Uterus (tissue), 4 donors: ENCODE results near the gene NUFIP1. TPM values are rescaled to one million over a fixed set of nuclear protein-coding genes. Genes with fewer than 3 reads are reported as not detected.

Experiments used
- DNase-seq, 2 donors: peaks; one replicate each; pipeline ENCODE4 v3.0.0-alpha.2; 2019 to 2020
- H3K27ac ChIP-seq, 2 donors: fragments of 200-600 bp; sonication (generic); 1 replicate in 1 of 2; 2 replicates in 1 of 2; pipeline ENCODE4 v1.5.1; 2016 to 2018
- H3K27me3 ChIP-seq, 2 donors: fragments of 200-600 bp; sonication (generic); one replicate each; pipeline ENCODE4 v1.5.1; 2018 to 2019; ENCODE audit warnings: control low read depth in 1 of 2
- H3K36me3 ChIP-seq, 2 donors: fragments of 200-600 bp; sonication (generic); one replicate each; pipeline ENCODE4 v1.5.1; 2019; ENCODE audit warnings: control low read depth in 1 of 2
- H3K4me1 ChIP-seq, 2 donors: fragments of 200-600 bp; sonication (generic); one replicate each; pipeline ENCODE4 v1.5.1; 2018 to 2019; ENCODE audit warnings: control low read depth in 1 of 2
- H3K4me3 ChIP-seq, 2 donors: fragments of 200-600 bp; sonication (generic); 1 replicate in 1 of 2; 2 replicates in 1 of 2; pipeline ENCODE4 v1.5.1; 2018 to 2019; ENCODE audit warnings: mild to moderate bottlenecking in 1 of 2
- H3K9me3 ChIP-seq, 2 donors: fragments of 200-600 bp; sonication (generic); one replicate each; pipeline ENCODE4 v1.5.1; 2019; ENCODE audit warnings: control low read depth in 1 of 2
- CTCF ChIP-seq, 4 experiments: fragments of 200-600 bp in 2 of 4; fragments of 450-650 bp in 2 of 4; sonication (generic) in 2 of 4; IDR thresholded peaks; one replicate each; pipeline ENCODE4 v1.5.1; 2016 to 2019; ENCODE audit warnings: antibody characterized with exemption in 4 of 4, mild to moderate bottlenecking in 2 of 4, moderate library complexity in 1 of 4
- POLR2A ChIP-seq, 2 donors: fragments of 450-650 bp; IDR thresholded peaks; one replicate each; pipeline ENCODE4 v1.6.1; 2016; ENCODE audit warnings: antibody characterized with exemption in 2 of 2, mild to moderate bottlenecking in 1 of 2, moderate library complexity in 1 of 2
- intact Hi-C: fragments of 100-400 bp; cut with DNase I; formaldehyde crosslinking; loops from one replicate; pipeline ENCODE4 v1.15.1; 2023; ENCODE audit warnings: low total_unique reads
- total RNA-seq, 4 donors: library from RNA; depleted of rRNA in 3 of 4; stranded (reverse); fragments of >200 nt in 3 of 4; gene quantifications; one replicate each; pipeline versions ENCODE4 v1.1.0 to v1.2.4, GENCODE V29; 2014 to 2023
- donor health status: DM: yes; HTN: yes; CAD: no.

NUFIP1 gene
- total RNA-seq, 4 donors from 2014 or later: 0.51 to 7.3 (median 2.9) TPM

- Histone ChIP-seq H3K27ac (no peak overlapping the region), H3K9me3 (no peaks in the 10 kb centered on the region), H3K4me1 (no peaks in the 10 kb centered on the region), H3K4me3 (no peak overlapping the region), H3K27me3 (no peaks in the 10 kb centered on the region), H3K36me3 (no peaks in the 10 kb centered on the region)
- TF ChIP-seq POLR2A (IDR thresholded peaks at IDR 0.05) (no peak), CTCF (IDR thresholded peaks at IDR 0.05) (no peak)
- intact Hi-C loops: no loop called here
- DNase-seq: no peak
Measured at GRCh38 chr13:44934724-44935123, 54.5 kb downstream of the NUFIP1 start.

- Histone ChIP-seq H3K9me3 (no peaks in the 10 kb centered on the region), H3K4me3 (no peak overlapping the region), H3K27me3 (no peaks in the 10 kb centered on the region), H3K27ac (peak overlapping the region; percentile 48 to 79), H3K36me3 (no peaks in the 10 kb centered on the region), H3K4me1 (no peaks in the 10 kb centered on the region)
- intact Hi-C loops: no loop called here
- DNase-seq: peak in 1 of 2 donors; percentile 47
- TF ChIP-seq CTCF (IDR thresholded peaks at IDR 0.05) (no peak), POLR2A (IDR thresholded peaks at IDR 0.05) (no peak)
Measured at GRCh38 chr13:44932850-44933251, 56.4 kb downstream of the NUFIP1 start.

GRCh38 chr13:44932171-44932849, 57.0 kb downstream of the NUFIP1 start:
- Histone ChIP-seq H3K4me3 (no peak overlapping the region), H3K9me3 (no peaks in the 10 kb centered on the region), H3K27ac (peak overlapping the region; percentile 48 to 79)

GRCh38 chr13:44930963-44931623, 58.2 kb downstream of the NUFIP1 start:
- Histone ChIP-seq H3K36me3 (no peaks in the 10 kb centered on the region), H3K4me3 (no peak overlapping the region), H3K27ac (no peak overlapping the region), H3K4me1 (no peaks in the 10 kb centered on the region), H3K9me3 (no peaks in the 10 kb centered on the region), H3K27me3 (no peaks in the 10 kb centered on the region)
- no peak for TF ChIP-seq POLR2A (IDR thresholded peaks at IDR 0.05)
- no peak for TF ChIP-seq CTCF (IDR thresholded peaks at IDR 0.05)
- intact Hi-C loops: no loop called here
- no peak for DNase-seq

More at GRCh38 chr13:44932171-44932849, 57.0 kb downstream of the NUFIP1 start:
- DNase-seq: no peak
- no peak for TF ChIP-seq CTCF (IDR thresholded peaks at IDR 0.05)
- TF ChIP-seq POLR2A (IDR thresholded peaks at IDR 0.05): no peak
- Histone ChIP-seq H3K4me1 (no peaks in the 10 kb centered on the region), H3K36me3 (no peaks in the 10 kb centered on the region), H3K27me3 (no peaks in the 10 kb centered on the region)
- intact Hi-C loops: no loop called here

- intact Hi-C loops: no loop called here
- no peaks in the 10 kb centered on the region for H3K9me3 ChIP-seq
- TF ChIP-seq POLR2A (IDR thresholded peaks at IDR 0.05): no peak
- no peak for TF ChIP-seq CTCF (IDR thresholded peaks at IDR 0.05)
- no peak overlapping the region for H3K27ac ChIP-seq
- no peaks in the 10 kb centered on the region for H3K27me3 ChIP-seq
- no peak overlapping the region for H3K4me3 ChIP-seq
- DNase-seq: no peak
- no peaks in the 10 kb centered on the region for H3K4me1 ChIP-seq
- no peaks in the 10 kb centered on the region for H3K36me3 ChIP-seq
Measured at GRCh38 chr13:44930280-44930679, 59.0 kb downstream of the NUFIP1 start.
